OCI-LY7 (cell line): ENCODE data around the gene MON1A.

ENCODE experiments used
- EZH2phosphoT487 ChIP-seq: fragments of 200-600 bp; sonication (generic); IDR thresholded peaks from 2 replicates; pipeline ENCODE4 v1.6.1; 2018; ENCODE audit warnings: low read depth, borderline replicate concordance, mild to moderate bottlenecking, mixed run types, antibody characterized with exemption, low read length, moderate library complexity, mixed read lengths
- TF ChIP-seq, protein P1 (sequence below): fragments of 200-600 bp; sonication (generic); conservative IDR thresholded peaks from 2 replicates; pipeline ENCODE4 v1.5.1; 2014; ENCODE audit warnings: mild to moderate bottlenecking, antibody characterized with exemption, low read length, moderate library complexity, mixed read lengths

DNA sequence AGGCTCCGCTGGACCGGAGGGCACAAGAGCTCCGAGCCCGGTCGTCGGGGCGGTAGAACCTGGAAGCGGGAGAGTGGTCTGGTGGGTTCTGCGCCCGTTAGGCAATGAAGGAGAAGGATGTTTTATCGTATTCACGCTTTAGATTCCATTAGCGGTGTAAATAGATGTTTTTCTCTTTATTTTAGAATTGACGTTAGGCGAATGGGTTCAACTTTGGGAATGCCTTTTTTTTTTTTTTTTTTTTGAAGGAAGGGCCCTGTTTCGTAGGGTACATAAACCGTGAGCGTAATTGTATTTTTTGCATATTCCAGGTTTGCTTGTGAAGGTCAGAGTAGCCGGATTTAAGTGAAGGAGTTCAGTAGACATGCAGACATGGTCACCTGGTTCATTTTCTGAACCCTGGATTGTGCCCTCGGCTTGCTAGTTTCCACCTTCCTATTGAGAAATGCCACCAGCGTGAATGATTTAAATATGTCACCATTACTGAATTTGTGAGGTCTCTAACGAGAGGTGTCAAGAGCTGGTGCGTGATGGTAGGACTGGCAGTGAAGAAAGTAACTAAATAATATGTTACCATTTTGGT is 11.1 kb upstream of the MON1A start:
- TF ChIP-seq, protein P1, sequence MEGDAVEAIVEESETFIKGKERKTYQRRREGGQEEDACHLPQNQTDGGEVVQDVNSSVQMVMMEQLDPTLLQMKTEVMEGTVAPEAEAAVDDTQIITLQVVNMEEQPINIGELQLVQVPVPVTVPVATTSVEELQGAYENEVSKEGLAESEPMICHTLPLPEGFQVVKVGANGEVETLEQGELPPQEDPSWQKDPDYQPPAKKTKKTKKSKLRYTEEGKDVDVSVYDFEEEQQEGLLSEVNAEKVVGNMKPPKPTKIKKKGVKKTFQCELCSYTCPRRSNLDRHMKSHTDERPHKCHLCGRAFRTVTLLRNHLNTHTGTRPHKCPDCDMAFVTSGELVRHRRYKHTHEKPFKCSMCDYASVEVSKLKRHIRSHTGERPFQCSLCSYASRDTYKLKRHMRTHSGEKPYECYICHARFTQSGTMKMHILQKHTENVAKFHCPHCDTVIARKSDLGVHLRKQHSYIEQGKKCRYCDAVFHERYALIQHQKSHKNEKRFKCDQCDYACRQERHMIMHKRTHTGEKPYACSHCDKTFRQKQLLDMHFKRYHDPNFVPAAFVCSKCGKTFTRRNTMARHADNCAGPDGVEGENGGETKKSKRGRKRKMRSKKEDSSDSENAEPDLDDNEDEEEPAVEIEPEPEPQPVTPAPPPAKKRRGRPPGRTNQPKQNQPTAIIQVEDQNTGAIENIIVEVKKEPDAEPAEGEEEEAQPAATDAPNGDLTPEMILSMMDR = no peak
- TF ChIP-seq EZH2phosphoT487 = no peak
